OCI-LY1 (cell line): ENCODE measurements around the gene PRKG1.

Experiments
- EZH2 ChIP-seq: fragments of 200-600 bp; sonication (generic), shearing (Covaris generic); IDR thresholded peaks from 2 replicates; pipeline ENCODE4 v1.8.0; 2017; ENCODE audit warnings: borderline replicate concordance, mixed run types, mild to moderate bottlenecking, antibody characterized with exemption, low read length, moderate library complexity, mixed read lengths
- TF ChIP-seq, protein P1 (sequence below): fragments of 200-600 bp; sonication (generic), shearing (Covaris generic); IDR thresholded peaks from 2 replicates; pipeline ENCODE4 v1.5.1; 2017; ENCODE audit warnings: mild to moderate bottlenecking, antibody characterized with exemption, low read length, moderate library complexity, mixed read lengths

DNA sequence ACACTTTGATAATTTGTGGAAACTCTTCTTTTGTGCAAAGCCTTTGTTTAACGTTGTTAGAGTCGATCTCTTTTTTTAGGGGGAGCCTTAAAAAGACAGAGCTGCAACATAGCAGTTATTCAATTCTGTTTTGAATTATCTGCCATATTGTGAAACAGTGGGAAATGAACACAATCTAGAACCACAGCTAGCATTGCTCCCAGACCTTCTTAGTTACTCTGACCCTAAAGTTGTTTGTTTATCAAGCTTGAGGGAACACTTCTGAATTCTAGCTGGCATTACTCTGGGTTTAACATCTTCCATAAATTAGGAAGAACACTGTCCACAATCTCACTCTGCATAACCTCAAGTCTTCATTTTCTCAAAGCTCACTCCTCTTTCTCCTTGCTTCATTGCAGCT, 217.7 kb downstream of the PRKG1 start:
- TF ChIP-seq, protein P1, sequence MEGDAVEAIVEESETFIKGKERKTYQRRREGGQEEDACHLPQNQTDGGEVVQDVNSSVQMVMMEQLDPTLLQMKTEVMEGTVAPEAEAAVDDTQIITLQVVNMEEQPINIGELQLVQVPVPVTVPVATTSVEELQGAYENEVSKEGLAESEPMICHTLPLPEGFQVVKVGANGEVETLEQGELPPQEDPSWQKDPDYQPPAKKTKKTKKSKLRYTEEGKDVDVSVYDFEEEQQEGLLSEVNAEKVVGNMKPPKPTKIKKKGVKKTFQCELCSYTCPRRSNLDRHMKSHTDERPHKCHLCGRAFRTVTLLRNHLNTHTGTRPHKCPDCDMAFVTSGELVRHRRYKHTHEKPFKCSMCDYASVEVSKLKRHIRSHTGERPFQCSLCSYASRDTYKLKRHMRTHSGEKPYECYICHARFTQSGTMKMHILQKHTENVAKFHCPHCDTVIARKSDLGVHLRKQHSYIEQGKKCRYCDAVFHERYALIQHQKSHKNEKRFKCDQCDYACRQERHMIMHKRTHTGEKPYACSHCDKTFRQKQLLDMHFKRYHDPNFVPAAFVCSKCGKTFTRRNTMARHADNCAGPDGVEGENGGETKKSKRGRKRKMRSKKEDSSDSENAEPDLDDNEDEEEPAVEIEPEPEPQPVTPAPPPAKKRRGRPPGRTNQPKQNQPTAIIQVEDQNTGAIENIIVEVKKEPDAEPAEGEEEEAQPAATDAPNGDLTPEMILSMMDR: no peak
- no peak for TF ChIP-seq EZH2
